ENCODE measurements around the gene DCTD. TPM values are rescaled to one million over a fixed set of nuclear protein-coding genes. Genes with fewer than 3 reads are reported as not detected.

DCTD gene
- polyA plus RNA-seq, 1 experiment: 195 TPM

GRCh38 chr4:182890202-182890601 is 27.0 kb downstream of the DCTD start:
- peaks cover 1% of the 10 kb centered on the region; the same call in 1 of the 2 replicates for H3K9me3 ChIP-seq (ENCODE audit: control insufficient read depth, insufficient read depth, low read length)
- ChIA-PET POLR2A (no interaction called here), CTCF (no interaction called here)
- TF ChIP-seq CTCF (IDR thresholded peaks at IDR 0.05; ENCODE audit: low read depth, low read length): no peak
- H3K27ac ChIP-seq (ENCODE audit: low read depth, low read length): no peak overlapping the region
- no peaks in the 10 kb centered on the region for H3K27me3 ChIP-seq (ENCODE audit: control insufficient read depth, insufficient read depth, low read length)
- H3K4me3 ChIP-seq (ENCODE audit: low read depth, low read length): no peak overlapping the region
- DNase-seq (ENCODE audit: low read depth, low spot score): no peak

- DNase-seq (ENCODE audit: low read depth, low spot score): no peak
- Histone ChIP-seq H3K27ac (ENCODE audit: low read depth, low read length) (no peak overlapping the region), H3K4me3 (ENCODE audit: low read depth, low read length) (no peak overlapping the region), H3K27me3 (ENCODE audit: control insufficient read depth, insufficient read depth, low read length) (no peaks in the 10 kb centered on the region), H3K9me3 (ENCODE audit: control insufficient read depth, insufficient read depth, low read length) (peaks cover 5% of the 10 kb centered on the region; the same call in 1 of the 2 replicates)
- ChIA-PET POLR2A (no interaction called here), CTCF (no interaction called here)
- TF ChIP-seq CTCF (IDR thresholded peaks at IDR 0.05; ENCODE audit: low read depth, low read length): no peak
Measured at GRCh38 chr4:182888891-182889290, 28.3 kb downstream of the DCTD start.

- Histone ChIP-seq H3K27me3 (ENCODE audit: control insufficient read depth, insufficient read depth, low read length) (no peaks in the 10 kb centered on the region), H3K9me3 (ENCODE audit: control insufficient read depth, insufficient read depth, low read length) (peaks cover 5% of the 10 kb centered on the region), H3K4me3 (ENCODE audit: low read depth, low read length) (no peak overlapping the region), H3K27ac (ENCODE audit: low read depth, low read length) (no peak overlapping the region)
- CTCF ChIA-PET: no interaction called here
- no peak for DNase-seq (ENCODE audit: low read depth, low spot score)
- POLR2A ChIA-PET: no interaction called here
- TF ChIP-seq CTCF (IDR thresholded peaks at IDR 0.05; ENCODE audit: low read depth, low read length): no peak
Measured at GRCh38 chr4:182886768-182887167, 30.4 kb downstream of the DCTD start.

- ChIA-PET CTCF (no interaction called here), POLR2A (no interaction called here)
- no peak for DNase-seq (ENCODE audit: low read depth, low spot score)
- Histone ChIP-seq H3K4me3 (ENCODE audit: low read depth, low read length) (no peak overlapping the region), H3K27me3 (ENCODE audit: control insufficient read depth, insufficient read depth, low read length) (no peaks in the 10 kb centered on the region), H3K27ac (ENCODE audit: low read depth, low read length) (no peak overlapping the region), H3K9me3 (ENCODE audit: control insufficient read depth, insufficient read depth, low read length) (peaks cover 5% of the 10 kb centered on the region)
- no peak for TF ChIP-seq CTCF (IDR thresholded peaks at IDR 0.05; ENCODE audit: low read depth, low read length)
Measured at GRCh38 chr4:182886205-182886604, 31.0 kb downstream of the DCTD start.

- Histone ChIP-seq H3K27me3 (ENCODE audit: control insufficient read depth, insufficient read depth, low read length) (no peaks in the 10 kb centered on the region), H3K9me3 (ENCODE audit: control insufficient read depth, insufficient read depth, low read length) (peaks cover 5% of the 10 kb centered on the region), H3K4me3 (ENCODE audit: low read depth, low read length) (no peak overlapping the region), H3K27ac (ENCODE audit: low read depth, low read length) (no peak overlapping the region)
- CTCF ChIA-PET: no interaction called here
- POLR2A ChIA-PET: no interaction called here
- DNase-seq (ENCODE audit: low read depth, low spot score): no peak
- no peak for TF ChIP-seq CTCF (IDR thresholded peaks at IDR 0.05; ENCODE audit: low read depth, low read length)
Measured at GRCh38 chr4:182885738-182886077, 31.5 kb downstream of the DCTD start.

Measured in AG04450 (cell line).